GM04503 (cell line): ENCODE results near the gene ZNF408.

Experiments
- DNase-seq: peaks from one replicate; pipeline ENCODE4 v3.0.0-alpha.2; 2012; ENCODE audit warnings: low read depth

ZNF408 gene

DNA sequence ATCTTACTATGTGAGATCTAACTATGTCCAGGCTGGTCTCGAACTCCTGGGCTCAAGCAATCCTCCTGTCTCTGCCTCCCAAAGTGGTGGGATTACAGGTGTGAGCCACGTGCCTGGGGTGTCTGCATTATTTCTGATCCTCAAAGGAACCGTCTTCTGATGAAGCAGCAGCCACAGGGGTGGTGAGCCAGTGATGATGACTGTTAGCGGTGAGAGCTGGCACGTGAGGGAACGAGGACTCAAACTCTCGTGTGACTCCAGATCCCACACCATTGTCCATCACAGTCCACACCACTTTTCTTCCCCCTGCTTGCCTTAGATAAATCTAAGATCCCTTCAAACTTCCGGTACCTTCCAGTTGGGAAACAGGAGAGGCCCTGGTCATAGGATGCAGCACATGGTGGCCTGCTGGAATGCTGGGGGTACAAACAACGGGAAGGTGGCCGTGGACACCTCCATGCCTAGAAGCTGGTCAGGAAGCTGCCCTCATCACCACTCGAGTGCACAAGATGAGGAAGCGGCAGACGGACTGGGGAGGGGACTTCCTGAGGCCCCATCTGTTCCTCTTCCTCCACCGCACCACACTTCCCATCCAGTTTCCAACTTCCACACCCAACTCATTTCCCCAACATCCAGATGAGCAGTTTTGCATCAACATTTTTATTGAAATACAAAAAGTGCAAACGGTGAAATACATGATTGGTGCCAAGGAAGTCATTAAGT lies 24.2 kb upstream of the ZNF408 start:
- DNase-seq: no peak

GRCh38 chr11:46677169-46677568 lies 23.7 kb upstream of the ZNF408 start:
- no peak for DNase-seq

GRCh38 chr11:46677991-46678740 lies 22.7 kb upstream of the ZNF408 start:
- DNase-seq: no peak

GRCh38 chr11:46678741-46679130 lies 22.1 kb upstream of the ZNF408 start:
- no peak for DNase-seq

GRCh38 chr11:46679241-46680163 lies 21.3 kb upstream of the ZNF408 start:
- DNase-seq: no peak

DNA sequence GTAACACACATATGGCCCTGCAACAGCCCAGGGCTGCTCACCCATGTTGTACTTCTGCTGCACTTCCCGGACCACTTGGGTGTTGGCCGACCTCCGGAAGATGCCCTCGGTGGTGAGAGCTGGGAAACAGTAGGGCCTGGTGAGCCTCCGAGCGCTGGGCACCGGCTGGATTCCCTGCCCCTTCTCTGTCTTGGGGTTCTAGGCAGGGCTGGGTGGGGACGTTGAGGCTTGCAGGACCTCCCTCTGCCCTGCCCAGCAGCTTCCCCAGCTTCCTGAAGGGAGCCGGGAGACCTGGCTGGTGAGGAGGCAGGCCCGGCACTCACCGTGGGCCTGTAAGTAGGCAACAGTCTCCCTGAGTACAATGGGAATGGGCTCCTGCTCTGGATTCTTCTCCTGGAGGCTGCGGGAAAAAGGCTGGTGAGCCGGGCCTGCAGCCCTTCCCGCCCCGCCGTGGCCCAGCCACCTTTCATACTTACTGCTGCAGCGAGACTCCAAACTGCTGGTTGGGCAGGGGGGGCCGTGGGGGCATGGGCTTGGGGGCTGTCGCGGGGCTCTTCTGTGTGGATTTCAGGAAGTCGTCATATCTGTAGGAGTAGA lies 20.6 kb upstream of the ZNF408 start:
- no peak for DNase-seq

DNA sequence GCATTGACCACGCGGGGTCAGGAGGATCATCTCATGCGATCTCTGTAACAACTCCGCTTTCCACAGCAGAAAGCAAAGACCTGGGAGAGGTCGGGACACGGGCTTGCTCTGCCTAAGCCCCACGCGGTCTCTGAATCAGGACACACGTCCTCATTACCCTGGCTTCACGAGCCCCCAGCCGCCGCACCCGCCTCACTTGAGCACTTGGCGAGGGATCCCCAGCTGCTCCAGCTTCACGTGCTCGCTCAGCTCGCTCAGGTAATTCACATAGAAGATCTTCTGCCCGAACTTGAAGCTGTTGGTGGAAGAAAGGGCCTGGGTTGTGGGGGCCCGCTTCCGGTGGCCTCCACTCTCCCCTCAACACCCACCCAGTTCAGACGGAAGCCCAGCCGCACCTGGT lies 20.0 kb upstream of the ZNF408 start:
- DNase-seq: no peak

DNA sequence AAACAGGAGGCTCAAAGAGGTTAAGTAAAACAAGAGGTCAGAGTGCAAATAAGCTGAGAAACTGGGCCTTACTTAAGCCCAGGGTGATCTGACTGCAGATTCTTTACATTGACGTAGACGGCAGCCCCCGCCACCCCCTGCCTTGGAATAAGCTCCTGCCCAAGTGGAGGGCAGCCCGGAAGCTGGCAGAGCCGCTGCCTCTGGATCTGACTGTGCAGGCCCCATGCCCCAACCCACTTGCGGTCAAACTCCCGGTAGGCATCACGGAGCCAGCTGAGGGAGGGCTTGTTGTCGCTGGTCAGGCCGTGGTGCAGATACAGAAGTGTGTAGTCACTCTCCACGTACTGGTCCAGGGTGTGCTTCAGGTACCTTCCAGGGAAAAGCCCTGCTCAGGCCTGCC lies 19.0 kb upstream of the ZNF408 start:
- DNase-seq: no peak

DNA sequence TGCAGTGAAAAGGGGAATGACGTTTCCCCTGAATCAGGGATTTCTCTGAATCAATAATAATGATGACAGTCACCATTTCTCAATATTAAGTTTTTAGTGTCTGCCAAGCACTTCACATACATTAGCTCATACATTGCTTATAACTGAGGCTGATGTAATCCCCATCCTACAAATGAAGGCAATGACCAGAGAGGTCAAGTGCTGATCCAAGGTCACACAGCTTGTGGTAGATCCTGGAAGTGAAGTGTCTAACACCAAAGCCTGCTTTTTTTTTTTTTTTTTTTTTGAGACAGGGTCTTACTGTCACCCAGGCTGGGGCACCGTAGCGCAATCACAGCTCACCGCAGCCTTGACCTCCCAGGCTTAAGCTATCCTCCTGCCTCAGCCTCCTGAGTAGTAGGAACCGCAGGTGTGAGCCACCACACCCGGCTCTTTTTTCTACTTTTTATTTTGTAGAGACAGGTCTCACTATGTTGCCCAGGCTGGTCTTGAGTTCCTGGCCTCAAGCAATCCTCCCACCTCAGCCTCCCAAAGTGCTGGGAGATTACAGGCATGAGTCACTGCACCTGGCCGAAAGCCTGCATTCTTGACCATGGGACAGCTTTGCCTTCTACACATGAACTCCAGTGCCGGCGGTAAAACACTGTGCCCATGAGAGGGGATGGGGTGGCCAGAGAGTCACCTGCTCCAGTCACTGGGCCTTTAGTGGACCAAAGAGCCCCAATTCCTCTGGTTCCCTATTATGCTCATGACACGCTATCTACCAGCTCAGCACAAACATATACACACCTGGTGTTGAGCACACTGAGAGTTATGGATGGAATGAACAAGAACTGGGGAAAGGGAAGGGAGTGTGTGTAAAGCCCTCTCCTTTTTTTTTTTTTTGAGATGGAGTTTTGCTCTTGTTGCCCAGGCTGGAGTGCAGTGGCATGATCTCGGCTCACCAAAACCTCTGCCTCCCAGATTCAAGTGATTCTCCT lies 17.8 kb upstream of the ZNF408 start:
- DNase-seq: no peak

GRCh38 chr11:46684367-46684766 lies 16.5 kb upstream of the ZNF408 start:
- DNase-seq: no peak

DNA sequence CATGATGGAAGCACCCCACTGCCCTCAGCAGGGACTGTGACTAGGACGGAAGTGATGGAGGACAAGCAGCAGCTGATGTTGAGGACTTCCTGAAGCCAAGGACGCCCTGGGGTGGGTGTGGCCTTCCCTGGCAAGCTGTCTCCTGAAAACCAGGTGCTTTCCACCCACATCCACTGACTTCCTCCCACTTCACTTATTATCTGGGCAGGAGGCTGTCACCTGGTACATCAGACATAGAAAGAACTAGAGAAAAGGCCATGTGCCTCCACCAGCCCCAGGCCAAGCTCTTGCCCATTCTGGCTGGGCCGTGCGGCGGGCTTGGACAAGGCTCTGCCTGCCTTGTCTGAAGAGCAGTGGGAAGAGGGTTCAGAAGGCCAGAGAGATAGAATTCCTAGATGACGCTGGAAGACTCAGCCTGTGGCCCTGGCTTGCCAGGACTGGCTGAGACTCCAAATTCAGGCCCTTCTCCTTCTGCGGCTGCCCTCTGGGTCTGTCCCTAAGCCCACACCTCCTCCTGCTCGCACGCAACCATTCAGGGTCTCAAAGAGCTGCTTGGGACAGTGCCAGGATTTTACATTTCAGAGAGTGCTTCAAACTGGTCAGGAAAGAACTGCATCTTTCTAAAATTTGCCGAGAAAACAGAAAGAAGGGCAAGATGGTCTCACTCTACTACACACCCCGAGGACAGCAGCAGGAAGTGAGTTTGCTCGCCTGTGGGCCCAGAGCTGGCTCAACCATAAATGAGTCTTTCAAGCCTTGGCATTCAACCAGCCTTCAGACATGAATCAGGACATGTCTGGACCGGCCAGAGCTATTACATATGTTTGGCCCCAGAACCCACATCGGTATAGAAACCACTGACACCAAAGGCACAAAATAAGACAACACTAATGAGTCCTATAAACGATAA lies 13.7 kb upstream of the ZNF408 start:
- DNase-seq: peak; percentile 60

GRCh38 chr11:46690702-46691101 lies 10.1 kb upstream of the ZNF408 start:
- DNase-seq: no peak

DNA sequence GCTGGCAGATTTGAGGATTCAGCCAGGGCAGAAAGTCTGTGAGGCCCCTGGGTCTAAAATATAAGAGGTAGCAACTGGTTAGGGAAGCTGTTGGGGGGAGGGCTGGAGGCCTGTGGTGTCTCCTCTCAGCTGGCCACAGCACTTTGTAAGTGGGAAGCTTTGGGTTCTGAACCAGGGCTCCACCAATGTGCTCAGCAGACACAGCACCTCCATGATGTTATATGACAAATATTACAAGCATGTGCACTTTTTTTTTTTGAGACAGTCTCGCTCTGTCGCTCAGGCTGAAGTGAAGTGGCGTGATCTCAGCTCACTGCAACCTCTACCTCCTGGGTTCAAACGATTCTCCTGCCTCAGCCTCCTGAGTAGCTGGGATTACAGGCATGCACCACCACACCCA lies 8.4 kb upstream of the ZNF408 start:
- no peak for DNase-seq

- peak; percentile 64 for DNase-seq
These were observed 7.2 kb upstream of the ZNF408 start for GRCh38 chr11:46693597-46694012.

GRCh38 chr11:46694072-46694471 lies 6.8 kb upstream of the ZNF408 start:
- DNase-seq: no peak

DNA sequence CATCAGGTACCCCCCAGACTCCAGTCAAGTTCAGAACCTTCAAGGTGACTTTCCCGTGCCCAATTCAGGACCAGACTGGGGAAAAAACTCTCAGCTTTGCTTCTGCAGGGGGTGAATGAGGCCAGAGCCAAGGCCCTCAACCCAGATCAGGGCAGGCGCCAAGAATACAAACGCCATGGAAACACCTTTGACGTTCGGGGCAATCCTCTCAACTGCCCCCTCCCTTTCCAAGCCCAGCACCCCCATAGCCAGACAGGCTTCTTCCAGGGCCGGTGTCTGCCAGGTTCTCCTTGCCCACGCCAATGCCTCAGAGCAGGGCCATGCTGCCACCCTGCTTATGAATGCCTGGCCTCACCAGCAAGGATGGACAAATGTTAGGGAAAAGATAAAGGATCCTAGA lies 6.2 kb upstream of the ZNF408 start:
- no peak for DNase-seq

GRCh38 chr11:46695345-46696211 lies 5.3 kb upstream of the ZNF408 start:
- DNase-seq: no peak

DNA sequence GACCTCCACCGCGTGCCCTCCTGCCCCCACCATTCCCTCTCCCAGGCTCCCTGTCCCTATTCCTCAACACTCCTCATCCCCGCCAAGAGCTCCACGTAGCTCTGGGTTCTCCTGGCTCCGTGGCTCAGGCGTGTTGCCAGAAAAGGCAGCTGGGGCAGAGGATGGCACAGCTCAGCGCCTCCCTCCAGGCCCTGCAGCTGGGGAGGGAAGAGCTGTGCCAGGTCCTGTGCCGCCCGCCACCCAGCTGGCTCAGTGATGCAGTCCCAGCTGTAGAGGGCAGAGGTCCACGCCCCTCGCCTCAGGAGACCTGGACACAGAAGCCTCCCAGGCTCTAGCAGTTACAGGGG lies 4.6 kb upstream of the ZNF408 start:
- no peak for DNase-seq

DNA sequence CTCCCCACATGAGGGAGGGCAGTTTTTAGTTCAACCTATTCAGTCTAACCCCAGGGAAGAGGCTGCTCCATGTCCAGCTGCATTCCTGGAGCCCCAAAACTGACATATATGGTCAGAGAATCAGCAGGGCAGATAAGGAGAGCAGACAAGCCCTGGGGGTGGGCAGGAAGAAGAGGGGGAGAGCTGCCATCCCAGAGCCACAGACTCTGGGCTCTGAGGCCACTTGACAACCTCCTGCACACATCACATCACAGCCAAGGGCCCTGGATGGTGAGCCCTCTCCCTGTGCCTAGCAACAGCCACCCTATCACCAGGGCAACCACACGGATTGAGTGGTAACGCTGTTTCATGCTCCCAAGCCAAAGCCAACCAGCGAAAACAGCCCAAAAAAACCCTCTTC lies 3.5 kb upstream of the ZNF408 start:
- no peak for DNase-seq
